ENCODE results near the gene LARGE1.

The LARGE1 gene

DNA sequence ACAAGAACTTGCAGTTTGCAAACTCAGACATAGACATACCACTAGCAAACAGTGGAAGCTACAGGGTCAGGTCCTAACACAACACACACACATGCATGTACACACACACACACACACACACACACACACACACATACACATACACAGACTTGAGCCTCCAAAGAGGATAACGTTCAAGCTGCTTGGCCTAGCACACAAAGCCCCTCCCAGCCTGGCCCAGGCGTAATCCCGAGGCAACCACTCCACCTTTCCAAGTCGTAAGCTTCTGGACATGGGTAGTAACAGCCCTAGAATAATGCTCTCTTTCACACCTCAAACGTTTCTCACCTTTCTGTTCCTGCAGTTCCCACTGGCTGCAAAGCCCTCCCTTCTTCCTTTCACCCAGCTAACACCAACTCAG lies 88.6 kb downstream of the LARGE1 start:
- TF ChIP-seq, protein P1, sequence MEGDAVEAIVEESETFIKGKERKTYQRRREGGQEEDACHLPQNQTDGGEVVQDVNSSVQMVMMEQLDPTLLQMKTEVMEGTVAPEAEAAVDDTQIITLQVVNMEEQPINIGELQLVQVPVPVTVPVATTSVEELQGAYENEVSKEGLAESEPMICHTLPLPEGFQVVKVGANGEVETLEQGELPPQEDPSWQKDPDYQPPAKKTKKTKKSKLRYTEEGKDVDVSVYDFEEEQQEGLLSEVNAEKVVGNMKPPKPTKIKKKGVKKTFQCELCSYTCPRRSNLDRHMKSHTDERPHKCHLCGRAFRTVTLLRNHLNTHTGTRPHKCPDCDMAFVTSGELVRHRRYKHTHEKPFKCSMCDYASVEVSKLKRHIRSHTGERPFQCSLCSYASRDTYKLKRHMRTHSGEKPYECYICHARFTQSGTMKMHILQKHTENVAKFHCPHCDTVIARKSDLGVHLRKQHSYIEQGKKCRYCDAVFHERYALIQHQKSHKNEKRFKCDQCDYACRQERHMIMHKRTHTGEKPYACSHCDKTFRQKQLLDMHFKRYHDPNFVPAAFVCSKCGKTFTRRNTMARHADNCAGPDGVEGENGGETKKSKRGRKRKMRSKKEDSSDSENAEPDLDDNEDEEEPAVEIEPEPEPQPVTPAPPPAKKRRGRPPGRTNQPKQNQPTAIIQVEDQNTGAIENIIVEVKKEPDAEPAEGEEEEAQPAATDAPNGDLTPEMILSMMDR (IDR thresholded peaks at IDR 0.05; ENCODE audit: low read depth, low read length, missing control alignments), result no peak
- in situ Hi-C loops (cut with HindIII; ENCODE audit: low sequenced_read_pairs), result no loop called here
- H3K4me3 ChIP-seq (ENCODE audit: low read depth, low read length), result no peak overlapping the region
- no peak for DNase-seq (ENCODE audit: low read depth)

DNA sequence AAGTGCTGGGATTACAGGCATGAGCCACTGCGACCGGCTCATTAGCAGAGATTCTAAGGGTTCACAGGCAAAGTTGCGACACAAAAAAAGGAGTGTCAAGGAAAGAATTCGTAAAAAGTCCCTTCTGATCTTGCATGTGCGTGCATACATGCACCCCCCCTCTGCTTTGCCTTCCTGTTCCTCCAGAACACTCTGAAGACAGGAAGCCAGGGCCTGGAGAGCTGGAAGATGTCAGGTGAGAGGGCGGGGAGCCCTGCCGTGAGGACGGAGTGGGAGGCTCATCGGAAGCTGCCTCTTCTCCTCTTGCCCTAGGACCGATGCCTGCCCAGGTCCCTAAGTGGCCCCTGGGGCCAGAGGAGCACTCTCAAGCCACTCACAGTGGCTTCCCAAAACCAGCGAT lies 89.1 kb downstream of the LARGE1 start:
- in situ Hi-C loops (cut with HindIII; ENCODE audit: low sequenced_read_pairs), result no loop called here
- DNase-seq (ENCODE audit: low read depth), result no peak
- TF ChIP-seq, protein P1 (IDR thresholded peaks at IDR 0.05; ENCODE audit: low read depth, low read length, missing control alignments), result no peak
- no peak overlapping the region for H3K4me3 ChIP-seq (ENCODE audit: low read depth, low read length)

DNA sequence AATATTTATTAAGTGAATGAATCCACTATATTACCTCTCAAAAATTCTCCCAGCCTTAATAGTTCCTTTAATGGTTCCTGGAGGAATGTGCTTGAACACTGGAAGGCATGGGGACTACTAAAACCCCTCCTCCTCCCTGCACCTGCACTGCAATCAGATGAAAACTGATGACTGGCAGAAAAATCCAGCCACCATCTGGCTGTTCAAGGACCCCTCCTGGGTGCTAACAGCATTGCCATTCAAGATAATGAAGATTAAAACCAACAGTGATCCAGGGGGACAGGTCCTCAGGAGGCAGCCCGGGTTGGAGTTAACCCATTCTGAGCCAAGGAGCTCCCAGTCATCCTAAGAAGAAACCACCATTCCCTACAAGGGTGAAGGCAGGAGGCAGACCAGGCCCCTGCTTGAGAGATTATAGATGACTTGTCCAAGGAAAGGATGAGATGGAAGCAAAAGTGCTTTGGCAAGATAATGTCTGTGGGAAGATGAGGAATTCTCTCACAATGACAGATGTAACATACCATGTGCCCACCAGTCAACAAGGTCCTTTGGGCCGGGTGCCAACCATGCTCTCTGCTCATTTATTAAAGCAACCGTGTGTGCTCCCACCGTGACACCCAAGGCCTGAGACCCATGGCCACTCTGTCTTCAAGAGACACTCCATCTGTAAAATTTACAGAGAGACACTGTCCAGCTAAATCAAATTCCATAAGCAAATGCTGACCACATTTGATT lies 90.6 kb downstream of the LARGE1 start:
- no peak overlapping the region for H3K4me3 ChIP-seq (ENCODE audit: low read depth, low read length)
- in situ Hi-C loops (cut with HindIII; ENCODE audit: low sequenced_read_pairs), result no loop called here
- DNase-seq (ENCODE audit: low read depth), result no peak
- TF ChIP-seq, protein P1 (IDR thresholded peaks at IDR 0.05; ENCODE audit: low read depth, low read length, missing control alignments), result no peak

DNA sequence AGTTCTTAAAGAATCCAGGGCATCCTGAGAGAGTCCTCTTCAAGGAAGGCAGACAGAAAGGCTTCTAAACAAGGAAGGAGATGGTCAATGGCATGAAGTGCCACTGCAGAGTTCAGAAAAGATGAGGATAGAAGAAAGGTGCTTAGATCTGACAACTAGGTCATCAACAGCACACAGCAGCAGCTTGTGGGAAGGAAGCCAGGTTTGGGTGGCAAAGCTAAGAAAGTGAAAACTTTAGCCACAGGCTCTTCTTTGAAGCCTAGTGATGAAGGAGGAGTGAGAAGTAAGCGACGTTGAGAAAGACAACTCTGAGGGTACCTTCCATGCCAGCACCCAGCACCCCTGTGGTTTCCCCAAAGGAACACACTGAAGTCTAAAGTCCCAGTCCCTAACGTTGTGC lies 92.0 kb downstream of the LARGE1 start:
- TF ChIP-seq, protein P1 (IDR thresholded peaks at IDR 0.05; ENCODE audit: low read depth, low read length, missing control alignments), result no peak
- in situ Hi-C loops (cut with HindIII; ENCODE audit: low sequenced_read_pairs), result no loop called here

DNA sequence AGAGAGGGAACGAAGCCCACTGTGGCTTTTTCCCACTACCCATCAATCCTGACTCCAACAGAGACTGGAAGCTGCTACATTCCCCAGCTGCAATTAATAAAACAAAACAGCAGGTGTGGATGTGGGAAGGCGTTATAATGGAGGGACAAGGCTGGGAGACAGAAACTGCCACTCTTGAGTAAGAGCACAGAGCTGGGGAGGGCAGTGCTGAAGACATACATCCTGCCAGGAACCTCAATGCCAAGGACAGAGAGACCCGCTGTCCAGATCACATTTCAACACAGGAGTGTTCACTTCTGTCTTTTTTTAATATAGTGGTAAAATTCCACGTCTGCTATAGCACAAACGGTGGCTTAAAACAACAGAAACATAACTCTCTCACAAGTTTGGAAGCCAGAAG lies 94.5 kb downstream of the LARGE1 start:
- in situ Hi-C loops (cut with HindIII; ENCODE audit: low sequenced_read_pairs), result no loop called here
- no peak for DNase-seq (ENCODE audit: low read depth)
- H3K4me3 ChIP-seq (ENCODE audit: low read depth, low read length), result no peak overlapping the region
- TF ChIP-seq, protein P1 (IDR thresholded peaks at IDR 0.05; ENCODE audit: low read depth, low read length, missing control alignments), result no peak

More for the DNA sequence above, 92.0 kb downstream of the LARGE1 start:
- DNase-seq (ENCODE audit: low read depth), result no peak
- H3K4me3 ChIP-seq (ENCODE audit: low read depth, low read length), result no peak overlapping the region

DNA sequence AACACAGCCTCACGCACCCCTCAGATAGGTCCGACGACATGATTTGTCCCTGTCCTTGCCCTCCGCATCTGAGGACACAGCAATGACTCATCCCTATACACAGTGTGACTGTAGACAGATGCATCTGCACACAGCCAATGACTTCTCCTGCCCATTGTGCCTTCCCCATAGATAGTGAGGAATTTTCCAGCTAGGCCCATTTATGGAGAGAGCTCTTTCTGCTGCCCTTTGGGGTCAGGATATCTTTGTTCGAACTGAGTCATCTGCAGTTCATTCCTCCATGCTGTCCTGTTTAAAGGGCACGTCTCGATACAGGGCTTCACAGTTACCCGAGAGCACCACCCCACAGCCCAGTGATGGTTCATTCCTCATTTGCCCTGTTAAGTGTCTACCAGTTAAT lies 96.7 kb downstream of the LARGE1 start:
- no peak for DNase-seq (ENCODE audit: low read depth)
- TF ChIP-seq, protein P1 (IDR thresholded peaks at IDR 0.05; ENCODE audit: low read depth, low read length, missing control alignments), result no peak
- no peak overlapping the region for H3K4me3 ChIP-seq (ENCODE audit: low read depth, low read length)
- in situ Hi-C loops (cut with HindIII; ENCODE audit: low sequenced_read_pairs), result no loop called here

Data from astrocyte of the cerebellum (primary cell).